B cell (primary cell): ENCODE data around the gene FNDC11.

Experiments
- CTCF ChIP-seq: fragments of 200-600 bp; IDR thresholded peaks from one replicate; pipeline ENCODE4 v1.8.0; 2022; ENCODE audit warnings: antibody characterized with exemption, mild to moderate bottlenecking
- EZH2 ChIP-seq: IDR thresholded peaks from 2 replicates; pipeline ENCODE4 v1.6.1; 2012; ENCODE audit warnings: borderline replicate concordance, low read depth, mild to moderate bottlenecking, moderate library complexity, low read length; ENCODE audit not compliant: insufficient read depth, poor library complexity, severe bottlenecking

- TF ChIP-seq CTCF = no peak
- TF ChIP-seq EZH2 = no peak
Measured at GRCh38 chr20:63534427-63534830, 19.5 kb upstream of the FNDC11 start.
